Hippocampal formation (tissue), 2 donors: ENCODE data around the gene PDE11A.
"Not testable (repeated sequence)": the region's sequence is repeated elsewhere in the genome, so short reads cannot be mapped to it uniquely, and the experiment has no call there.

Source experiments
- DNase-seq, 2 donors: peaks; one replicate each; lab custom pipeline; 2025; lab: John Stamatoyannopoulos, UW

The PDE11A gene

DNA sequence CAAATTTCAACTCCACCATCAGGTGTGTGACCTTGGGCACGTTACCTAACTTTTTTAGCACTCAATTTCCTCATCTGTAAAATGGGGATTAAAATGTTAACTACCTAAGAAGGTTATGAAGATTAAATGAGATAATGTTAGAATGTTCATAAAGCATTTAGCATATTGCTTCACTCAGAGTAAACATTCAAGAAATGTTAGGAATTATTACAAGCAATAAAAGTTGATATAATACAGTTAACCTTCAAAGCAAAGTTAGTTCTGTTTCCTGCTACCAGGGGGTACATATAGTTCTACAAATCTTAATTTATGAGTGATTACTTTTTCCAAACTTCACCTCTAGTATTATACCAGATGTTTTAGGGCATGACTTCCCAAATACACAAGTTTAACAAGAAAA is 254.2 kb downstream of the PDE11A start:
- no peak for DNase-seq

DNA sequence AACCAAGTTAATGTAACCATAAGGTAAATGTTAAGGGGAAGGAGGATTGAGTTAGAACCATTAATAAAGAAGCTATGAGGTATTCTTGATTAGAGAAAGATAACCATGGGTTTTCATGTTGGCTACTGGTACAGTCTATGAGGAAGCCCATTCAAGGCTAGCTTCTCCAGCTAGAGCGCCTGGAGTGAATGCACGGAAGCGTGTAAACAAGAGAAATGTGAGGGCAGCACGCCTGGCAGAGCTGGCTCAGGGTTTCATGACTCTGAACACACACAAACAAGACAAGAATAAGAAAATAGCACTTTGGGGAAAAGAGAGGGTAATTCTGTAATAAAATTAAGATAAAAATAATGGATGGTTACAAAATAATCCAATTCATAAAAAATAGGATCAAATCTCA is 255.3 kb downstream of the PDE11A start:
- DNase-seq, result no peak

DNA sequence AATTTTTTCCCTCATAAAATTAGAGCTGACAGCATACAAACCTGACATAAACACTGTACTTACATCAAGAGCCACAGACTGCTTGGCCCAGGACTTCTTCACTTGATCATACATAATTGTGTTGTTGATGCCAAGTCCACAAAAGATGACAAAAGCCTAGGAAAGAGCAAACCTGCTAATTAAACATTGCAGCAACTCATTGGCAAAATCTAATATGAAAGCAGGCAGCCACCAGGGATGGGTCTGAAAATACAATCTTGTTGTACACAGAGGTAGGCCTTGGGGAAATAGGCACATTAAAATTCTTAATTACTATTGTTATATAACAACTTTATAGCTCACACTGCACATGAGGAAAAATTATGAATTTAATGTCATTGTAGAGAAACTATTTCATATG is 255.8 kb downstream of the PDE11A start:
- no peak for DNase-seq

DNA sequence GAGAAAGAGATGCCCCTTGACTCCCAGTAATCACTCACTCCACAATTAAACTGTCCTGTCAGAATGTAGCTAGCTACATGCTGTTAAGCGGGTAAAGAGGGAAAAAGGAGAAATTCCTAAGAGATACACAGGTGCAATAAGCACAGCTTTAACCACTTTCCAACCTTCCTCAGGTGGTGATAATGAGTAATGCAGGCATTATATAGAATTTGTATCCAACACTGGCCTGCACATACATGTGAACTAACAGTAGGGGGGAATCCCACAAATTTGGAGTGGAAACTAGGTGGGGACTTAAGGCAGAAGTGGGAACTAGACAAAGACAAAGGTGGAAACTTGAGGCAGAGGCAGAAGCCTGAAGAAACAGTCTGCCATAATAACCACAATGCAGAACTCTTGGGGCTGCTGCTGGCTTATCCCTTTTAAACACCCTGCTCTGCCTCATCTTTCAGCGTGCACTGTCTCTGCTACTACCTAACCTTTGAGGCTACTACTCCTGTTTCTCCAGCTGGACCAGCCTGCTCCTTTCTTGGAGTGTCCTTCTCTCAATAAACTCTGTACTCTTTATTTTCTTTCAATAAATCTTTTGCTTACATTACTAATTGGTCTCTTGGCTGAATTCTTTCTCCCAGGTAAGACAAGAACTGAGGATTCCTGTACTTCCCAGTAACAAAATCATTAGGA is 259.7 kb downstream of the PDE11A start:
- no peak for DNase-seq

DNA sequence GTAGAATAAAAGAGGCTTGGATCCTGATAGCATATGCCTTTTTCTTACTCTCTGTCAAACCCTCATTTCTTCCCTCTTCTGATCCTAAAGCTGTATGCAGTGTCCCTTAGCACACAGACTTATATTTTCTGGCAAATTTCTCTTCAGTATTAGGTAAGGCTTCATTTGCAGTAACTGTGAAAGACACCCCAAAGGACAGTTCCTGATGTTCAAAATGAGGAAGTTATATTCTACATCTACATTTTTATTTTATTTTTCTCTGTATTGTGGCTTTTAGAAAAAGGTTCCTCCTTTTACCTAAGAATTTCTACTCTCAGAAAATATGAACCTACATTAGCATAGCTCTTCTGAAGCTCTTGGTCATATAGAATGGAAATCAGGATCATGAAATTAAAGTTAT is 261.7 kb downstream of the PDE11A start:
- DNase-seq, result no peak

DNA sequence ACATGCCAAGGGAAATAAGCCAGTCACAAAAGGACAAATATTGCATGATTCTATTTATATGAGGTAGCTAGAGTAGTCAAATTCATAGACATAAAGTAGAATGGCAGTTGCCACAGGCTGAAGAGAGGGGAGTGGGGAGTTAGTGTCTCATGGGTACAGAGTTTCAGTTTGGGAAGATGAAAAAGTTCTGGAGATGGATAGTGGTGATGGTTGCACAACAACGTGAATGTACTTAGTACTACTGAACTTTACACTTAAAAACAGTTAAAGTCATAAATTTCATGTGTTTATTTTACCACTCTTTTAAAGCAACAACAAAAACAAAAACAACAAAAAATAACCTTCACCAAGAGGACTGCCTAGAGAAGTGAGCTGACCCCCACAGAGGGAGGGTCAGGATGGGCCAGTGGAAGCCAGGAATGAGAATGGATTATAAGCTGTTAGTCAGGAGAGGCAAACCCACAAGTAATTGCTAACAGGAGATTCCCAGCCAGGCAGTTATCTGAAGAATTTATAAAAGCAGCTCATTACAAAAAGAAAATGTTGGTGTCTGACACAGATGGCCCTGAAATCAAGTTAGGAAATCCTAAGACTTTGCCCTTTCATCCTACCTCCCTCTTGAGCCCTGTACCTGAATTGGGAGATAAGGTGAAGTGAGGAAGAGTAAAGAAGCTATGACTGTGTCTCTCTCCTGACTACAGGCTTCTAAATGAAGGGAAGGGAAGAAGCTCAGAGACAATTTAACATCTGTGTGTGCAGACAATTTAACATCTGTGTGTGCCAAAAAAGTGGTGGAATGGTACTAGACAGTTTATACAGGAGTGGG is 263.4 kb downstream of the PDE11A start:
- no peak for DNase-seq

DNA sequence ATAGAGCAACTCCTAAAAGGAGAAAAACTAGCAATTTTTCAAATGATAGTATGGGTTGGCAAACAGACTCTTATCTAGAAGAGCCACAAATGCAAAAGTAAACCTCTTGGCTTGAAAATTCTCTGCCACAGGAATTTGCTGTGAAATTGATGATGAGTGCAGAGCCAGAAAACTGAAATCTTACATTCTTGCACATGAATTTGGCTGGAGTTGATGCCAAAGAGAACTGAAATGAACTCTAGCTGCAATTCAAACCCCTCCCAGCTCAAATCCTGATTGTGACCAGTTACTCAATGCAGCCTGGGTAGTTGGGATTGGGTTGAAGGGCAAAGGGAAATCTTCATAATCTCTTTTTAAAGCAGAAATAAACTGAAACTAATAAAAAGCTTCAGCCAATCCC is 266.6 kb downstream of the PDE11A start:
- no peak for DNase-seq

DNA sequence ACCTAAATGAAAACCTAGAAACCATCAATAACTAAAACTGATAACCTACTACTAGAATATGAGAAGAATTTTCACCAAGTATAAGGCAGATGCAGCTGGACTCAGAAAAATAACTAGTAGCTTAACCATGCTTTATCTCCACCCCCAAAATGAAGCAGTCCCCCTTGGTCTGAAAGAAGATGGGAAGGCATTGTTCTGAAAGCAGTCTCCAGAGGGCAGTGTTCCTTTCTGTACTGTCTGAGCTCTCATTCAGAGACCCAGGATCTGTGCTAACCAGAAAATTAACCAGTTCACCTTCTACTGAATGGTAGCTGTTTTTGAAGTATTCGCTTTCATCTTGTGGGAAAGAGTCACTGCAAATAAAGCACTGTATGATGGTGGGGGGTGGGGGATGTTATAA is 273.0 kb downstream of the PDE11A start:
- DNase-seq, result no peak

DNA sequence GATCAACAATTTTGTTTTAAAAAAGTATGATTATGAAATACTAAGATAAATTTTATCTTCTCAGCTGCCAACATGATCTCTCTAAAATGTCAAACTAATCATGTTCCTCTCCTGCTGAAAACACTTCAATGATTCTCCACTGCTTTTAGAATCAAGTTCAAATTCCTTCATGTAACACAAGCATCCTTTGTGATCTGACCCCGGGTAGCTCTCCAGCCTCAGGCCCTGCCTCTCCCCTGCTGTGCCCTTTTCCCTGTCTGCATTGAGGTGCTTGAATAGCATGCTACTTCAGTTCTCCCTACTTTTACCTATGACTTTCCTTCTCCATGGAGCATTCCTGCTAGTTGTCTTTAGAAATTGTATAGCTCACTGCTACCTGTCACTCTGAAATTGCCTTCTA is 274.8 kb downstream of the PDE11A start:
- no peak for DNase-seq

DNA sequence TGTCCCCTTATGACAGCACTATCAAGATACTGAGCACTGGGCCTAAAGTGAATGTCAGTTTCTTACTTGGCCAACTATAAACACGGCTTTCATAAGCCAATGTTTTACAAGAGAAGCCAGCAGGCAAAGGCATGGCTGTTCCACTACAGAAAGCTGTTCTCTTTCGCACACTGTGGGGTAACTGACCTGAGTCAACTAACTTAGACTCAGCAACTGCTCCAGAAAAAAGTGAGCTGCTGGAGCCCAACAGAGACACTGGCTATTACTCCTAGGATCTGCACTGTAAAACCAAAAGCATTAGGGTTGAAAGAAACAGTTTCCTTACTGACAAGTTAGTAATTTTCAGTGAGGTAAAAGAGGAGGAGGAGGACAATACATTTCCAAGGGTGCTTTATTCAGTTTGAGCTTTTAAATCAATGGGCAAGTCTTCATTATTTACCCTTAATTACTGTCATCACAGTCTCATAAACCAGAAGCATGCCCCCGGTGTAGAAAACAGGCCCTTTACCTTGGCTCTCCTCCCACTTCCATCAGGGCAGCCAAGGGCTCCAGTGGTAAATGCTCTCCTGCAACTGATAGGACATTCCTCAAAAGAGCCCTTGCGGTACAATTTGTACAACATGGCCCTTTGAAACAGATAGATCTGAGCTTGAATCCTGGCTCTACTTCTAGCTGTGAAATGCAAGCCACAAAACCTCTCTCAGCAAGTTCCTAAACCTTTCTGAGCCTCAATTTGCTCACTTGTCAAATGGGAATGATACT is 275.7 kb downstream of the PDE11A start:
- no peak for DNase-seq

DNA sequence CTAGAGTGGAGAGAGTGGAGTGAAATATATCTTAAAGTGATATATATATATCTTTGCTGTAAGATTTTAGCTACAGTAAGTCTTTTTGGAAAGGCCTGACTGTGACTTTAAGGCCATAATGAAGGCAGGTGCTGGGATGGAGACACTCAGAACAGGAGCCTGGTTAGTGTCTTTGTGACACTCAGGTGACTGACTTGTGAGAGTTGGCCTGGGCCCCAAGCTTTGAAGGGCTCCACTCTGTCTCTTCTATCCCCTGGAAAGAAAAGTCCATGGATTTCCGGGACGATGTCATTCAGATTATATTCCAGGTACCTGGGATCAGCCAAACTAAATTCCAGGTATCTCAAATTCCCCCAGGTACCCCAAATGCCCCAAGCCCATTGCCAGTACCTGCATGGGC is 276.6 kb downstream of the PDE11A start:
- DNase-seq, result no peak

DNA sequence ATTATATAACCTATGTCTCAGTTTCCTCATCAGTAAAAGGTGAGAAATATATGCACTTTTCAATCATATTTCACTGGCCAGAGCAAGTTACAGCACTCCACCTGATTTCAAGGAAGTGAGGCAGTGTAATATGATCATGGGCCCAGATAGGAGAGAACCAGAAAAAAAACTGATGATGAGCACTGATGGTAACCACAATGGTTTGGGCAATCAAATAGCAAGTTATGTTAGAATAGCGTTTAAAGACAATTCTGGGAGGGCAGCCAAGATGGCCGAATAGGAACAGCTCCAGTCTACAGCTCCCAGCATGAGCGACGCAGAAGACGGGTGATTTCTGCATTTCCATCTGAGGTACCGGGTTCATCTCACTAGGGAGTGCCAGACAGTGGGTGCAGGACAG is 287.4 kb downstream of the PDE11A start:
- not testable (repeated sequence) for DNase-seq

DNA sequence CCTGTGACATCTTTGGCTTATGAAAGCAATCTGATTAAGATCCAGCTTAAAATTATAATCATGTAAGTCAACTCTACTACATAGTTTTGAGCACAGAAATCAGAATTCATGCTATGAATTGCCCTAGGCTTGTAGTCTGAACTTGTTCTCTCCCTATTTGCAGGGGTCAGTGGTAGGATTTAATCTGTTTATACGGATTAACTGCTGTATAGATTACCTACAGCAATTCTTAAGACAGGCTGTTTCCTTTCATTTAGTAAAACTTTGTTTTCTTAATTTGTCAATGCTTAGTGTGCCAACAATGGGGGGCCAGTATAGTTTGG is 287.9 kb downstream of the PDE11A start:
- no peak for DNase-seq

DNA sequence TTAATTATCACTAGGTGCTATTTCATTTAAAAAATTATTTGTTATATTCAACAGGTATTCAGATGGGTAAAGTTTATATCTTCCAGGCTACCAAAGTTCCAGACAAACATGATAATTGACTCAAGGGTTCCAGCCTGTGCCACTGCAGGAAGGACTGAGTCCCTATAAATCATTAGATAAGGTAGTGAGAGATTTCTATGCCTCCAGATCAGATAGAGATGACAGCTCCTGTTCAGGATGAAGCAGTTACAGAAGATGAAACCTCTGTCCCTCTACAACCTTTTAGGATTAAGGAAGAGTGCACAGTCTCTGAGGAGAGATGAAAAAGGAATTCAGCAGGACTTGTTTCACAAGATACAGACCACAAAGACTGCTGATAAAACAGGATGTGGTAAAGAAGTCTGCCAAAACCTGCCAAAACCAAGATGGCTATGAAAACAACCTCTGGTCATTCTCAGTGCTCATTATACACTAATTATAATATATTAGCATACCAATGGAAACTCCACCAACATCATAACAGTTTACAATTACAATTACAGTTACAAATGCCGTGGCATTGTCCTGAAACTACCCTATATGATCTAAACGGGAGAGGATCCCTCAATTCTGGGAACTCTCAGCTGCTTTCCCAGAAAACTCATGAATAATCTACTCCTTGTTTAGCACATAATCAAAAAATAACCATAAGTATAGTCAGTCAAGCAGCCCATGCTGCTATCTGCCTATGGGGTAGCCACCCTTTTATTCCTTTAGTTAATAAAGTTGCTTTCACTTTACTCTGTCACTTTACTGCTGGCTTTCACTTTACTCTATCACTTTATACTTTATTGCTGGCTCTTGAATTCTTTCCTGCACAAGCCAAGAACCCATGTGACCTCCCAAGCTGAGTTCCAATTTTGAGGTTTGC is 288.5 kb downstream of the PDE11A start:
- DNase-seq, result no peak

DNA sequence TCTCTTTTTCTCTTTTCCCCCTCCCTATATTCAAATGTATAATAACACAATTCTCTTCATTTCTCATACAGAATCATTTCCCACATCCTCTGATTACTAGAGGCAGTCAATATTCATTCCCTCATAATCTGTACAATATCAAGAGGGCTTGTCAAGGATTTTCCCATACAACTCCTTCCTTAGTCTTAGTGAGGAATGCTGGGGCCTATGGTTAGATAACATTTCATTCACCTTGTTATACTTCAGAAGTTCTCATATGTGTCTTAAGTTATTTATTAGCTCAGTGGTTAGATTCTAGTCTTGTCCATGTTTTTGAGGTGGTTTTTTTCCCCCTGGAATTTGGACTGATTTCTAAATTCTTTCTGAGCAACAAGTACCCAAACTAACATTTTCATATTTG is 289.5 kb downstream of the PDE11A start:
- no peak for DNase-seq

DNA sequence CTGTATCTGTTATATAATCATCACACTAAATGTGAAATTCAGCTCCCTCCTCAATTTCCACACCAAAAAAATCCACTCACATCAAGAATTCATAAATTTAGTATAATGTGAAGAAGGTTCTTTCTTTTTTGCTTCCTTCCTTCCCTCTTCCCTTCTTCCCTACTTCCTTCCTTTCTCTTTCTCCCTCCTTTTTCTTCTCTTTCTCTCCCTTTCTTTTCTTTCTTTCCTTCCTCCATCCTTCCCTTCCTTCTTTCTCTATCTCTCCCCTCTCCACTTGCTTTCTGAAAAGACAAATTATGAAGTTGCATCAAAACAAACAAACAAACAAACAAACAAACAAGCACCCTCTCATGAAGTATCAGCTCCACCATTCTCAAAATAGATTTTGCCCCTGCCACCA is 290.0 kb downstream of the PDE11A start:
- DNase-seq, result no peak

DNA sequence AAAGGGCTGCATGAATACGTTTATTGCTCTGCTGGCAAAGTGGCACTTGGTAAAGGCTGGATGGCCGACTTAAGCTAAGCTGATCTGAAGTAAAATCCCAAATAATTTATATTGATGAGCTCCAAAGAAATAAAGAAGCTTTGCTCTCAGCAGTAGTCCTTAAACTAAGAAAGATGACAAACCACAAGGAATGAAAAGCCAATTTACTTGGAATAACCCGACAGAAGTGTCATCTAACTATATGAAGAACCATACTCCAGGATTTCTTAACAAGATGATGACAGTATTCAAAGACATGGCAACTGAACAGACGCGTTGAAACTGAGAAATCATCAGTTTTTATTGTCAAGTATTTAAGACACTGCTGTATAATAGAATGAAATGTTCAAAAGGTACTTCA is 294.1 kb downstream of the PDE11A start:
- no peak for DNase-seq

DNA sequence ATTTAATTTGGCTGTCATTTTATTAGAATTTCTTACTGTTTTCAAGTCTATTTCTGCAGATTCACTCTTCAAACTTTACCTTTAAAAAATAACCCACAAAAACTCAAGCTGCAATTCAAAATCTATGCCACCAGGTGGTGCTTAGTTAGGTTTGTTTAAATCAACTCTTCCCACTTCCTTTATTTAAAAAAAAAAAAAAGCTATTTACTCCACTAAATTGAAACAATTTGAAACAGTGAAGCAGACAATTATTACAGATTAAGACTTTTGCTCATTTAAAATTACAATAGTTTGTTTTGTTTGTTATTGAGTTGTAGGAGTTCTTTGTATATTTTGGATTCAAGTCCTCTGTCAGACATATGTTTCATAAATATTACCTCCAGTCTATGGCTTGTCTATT is 300.0 kb downstream of the PDE11A start:
- DNase-seq, result no peak

DNA sequence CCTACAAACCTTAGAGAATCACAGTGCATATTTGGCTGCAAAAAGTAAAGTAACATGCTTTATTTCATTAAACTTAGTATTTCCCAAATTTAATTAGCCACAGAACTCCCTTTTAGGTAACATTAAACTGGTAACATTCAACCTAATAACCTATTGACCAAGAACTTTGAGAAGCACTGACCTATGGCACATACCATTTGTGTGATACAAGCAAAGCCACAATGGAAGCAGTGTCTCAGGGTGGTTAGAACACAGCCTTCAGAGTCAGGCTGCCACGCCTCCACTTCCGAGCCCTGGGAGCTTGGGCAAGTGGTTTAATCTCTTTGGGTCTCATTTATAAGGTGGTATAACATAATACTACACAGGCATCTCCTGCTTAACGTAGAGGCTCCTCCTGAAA is 301.4 kb downstream of the PDE11A start:
- no peak for DNase-seq

DNA sequence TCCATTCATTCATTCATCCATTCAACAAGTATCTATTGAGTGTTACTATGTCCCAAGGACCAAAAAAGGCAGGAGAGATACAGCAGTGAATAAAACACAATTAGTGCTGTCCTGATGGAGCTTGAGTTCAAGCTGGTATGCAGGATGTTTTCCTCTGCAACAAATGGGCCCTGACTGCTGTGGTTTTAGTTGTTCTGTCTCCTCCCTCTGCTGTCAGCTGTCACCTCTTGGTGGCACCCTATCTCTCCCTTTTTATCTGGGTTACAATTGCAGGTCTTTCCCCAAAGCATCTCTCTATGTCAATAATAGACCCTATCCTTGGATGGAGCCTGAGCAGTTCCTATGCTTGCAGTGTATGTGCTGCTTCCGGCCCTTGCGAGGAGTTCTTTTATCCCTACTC is 304.8 kb downstream of the PDE11A start:
- DNase-seq, result peak in 1 of 2 donors; percentile 1

DNA sequence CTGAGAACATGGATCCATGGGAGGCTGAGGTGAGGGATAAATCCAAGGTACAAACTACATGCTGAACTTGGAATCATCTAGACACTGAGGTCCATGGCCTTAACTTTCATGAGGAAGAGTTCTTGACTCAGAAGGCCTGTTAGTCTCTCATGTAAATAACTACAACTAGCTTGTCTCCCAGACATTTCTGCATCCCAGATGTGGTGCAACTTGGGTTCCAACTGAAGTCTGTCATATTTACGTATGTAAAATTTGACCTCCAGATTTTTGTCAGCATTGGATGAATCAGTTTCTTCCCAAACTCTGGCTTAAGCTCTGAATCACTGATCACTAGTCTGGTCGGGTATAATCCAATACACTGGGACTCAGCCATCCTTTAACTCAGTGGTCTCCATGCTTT is 306.9 kb downstream of the PDE11A start:
- no peak for DNase-seq
